Progenitor cell of endocrine pancreas (in vitro differentiated cells): ENCODE results near the gene SOS1. TPM values are rescaled to one million over a fixed set of nuclear protein-coding genes. Genes with fewer than 3 reads are reported as not detected.

Experiments used
- DNase-seq: peaks from one replicate; pipeline ENCODE4 v3.0.0; 2021; ENCODE audit warnings: low spot score; ENCODE audit not compliant: unreplicated experiment
- H3K27ac Mint-ChIP-seq: 2 replicates; pipeline ENCODE4 v1.8.0; 2021; ENCODE audit warnings: mild to moderate bottlenecking, moderate library complexity, mixed read lengths
- H3K27me3 Mint-ChIP-seq: 2 replicates; pipeline ENCODE4 v1.8.0; 2021; ENCODE audit warnings: mixed read lengths
- H3K36me3 Mint-ChIP-seq: 2 replicates; pipeline ENCODE4 v1.8.0; 2022; ENCODE audit warnings: mixed read lengths; ENCODE audit not compliant: insufficient read depth
- H3K4me1 Mint-ChIP-seq: 2 replicates; pipeline ENCODE4 v1.8.0; 2021; ENCODE audit warnings: low read depth, mixed read lengths
- H3K4me3 Mint-ChIP-seq: 2 replicates; pipeline ENCODE4 v1.8.0; 2021; ENCODE audit warnings: low read depth, mild to moderate bottlenecking, moderate library complexity, mixed read lengths
- H3K9me3 Mint-ChIP-seq: 2 replicates; pipeline ENCODE4 v1.8.0; 2021; ENCODE audit warnings: low read depth, mixed read lengths
- CTCF ChIP-seq: fragments of 200-600 bp; sonication (generic); IDR thresholded peaks from one replicate; pipeline ENCODE4 v1.5.0; 2021; ENCODE audit warnings: antibody characterized with exemption, mild to moderate bottlenecking; ENCODE audit not compliant: unreplicated experiment
- total RNA-seq: library from RNA; stranded (reverse); gene quantifications from 2 replicates; pipeline ENCODE4 v1.2.1, GENCODE V29; 2021

The SOS1 gene
- total RNA-seq, 1 donor from 2014 or later, result 77.0 TPM

DNA sequence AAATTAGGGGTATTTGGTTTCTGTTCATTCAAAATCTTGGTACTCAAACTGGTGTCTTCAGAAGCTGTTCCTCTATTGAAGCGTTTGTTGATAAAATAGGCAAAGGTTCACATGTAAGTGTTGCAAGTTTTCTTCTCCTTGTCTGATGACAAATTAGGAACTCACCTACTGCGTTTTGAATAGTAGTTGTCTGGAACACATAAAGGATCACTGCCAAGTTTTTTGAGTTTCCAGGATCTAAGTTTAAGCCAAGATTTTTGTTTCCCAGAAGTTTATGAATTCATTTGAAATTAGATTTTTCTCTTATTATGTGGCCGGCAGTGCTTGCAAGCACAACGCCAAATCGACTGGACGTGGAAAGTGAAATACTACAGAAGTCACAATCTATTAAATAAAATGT is 145.8 kb downstream of the SOS1 start:
- no peak overlapping the region for H3K27ac Mint-ChIP-seq
- no peak for DNase-seq
- no peaks in the 10 kb centered on the region for H3K4me1 Mint-ChIP-seq
- H3K27me3 Mint-ChIP-seq, result no peaks in the 10 kb centered on the region
- no peaks in the 10 kb centered on the region for H3K9me3 Mint-ChIP-seq
- TF ChIP-seq CTCF, result no peak
- H3K36me3 Mint-ChIP-seq, result no peaks in the 10 kb centered on the region
- H3K4me3 Mint-ChIP-seq, result no peak overlapping the region

DNA sequence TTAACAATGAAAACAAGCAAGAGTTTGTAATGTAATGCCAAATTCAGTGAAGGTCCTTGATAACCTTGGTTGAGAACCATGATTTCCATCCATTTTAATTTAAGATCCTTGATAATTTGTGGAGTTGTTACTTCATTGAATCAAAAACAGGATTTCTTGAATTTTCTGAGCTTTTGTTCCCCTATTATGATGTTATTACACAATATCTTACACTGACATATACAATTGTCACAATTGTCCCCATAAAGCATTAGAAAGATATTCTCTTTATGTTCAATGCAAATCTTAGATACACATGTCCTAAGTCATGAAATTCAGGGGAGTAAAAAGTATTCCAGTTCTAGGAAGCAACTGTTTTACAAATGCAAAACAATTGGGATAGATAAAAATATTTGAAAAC is 147.6 kb downstream of the SOS1 start:
- no peak overlapping the region for H3K4me3 Mint-ChIP-seq
- no peak for DNase-seq

GRCh38 chr2:38971377-38971776 is 149.5 kb downstream of the SOS1 start:
- DNase-seq, result no peak
- no peak for TF ChIP-seq CTCF
- H3K4me3 Mint-ChIP-seq, result no peak overlapping the region
- no peaks in the 10 kb centered on the region for H3K4me1 Mint-ChIP-seq
- no peaks in the 10 kb centered on the region for H3K36me3 Mint-ChIP-seq
- no peak overlapping the region for H3K27ac Mint-ChIP-seq
- no peaks in the 10 kb centered on the region for H3K27me3 Mint-ChIP-seq
- no peaks in the 10 kb centered on the region for H3K9me3 Mint-ChIP-seq

More for the DNA sequence above, 147.6 kb downstream of the SOS1 start:
- Mint-ChIP-seq H3K9me3 (no peaks in the 10 kb centered on the region), H3K27ac (no peak overlapping the region), H3K36me3 (no peaks in the 10 kb centered on the region), H3K27me3 (no peaks in the 10 kb centered on the region), H3K4me1 (no peaks in the 10 kb centered on the region)
- no peak for TF ChIP-seq CTCF

DNA sequence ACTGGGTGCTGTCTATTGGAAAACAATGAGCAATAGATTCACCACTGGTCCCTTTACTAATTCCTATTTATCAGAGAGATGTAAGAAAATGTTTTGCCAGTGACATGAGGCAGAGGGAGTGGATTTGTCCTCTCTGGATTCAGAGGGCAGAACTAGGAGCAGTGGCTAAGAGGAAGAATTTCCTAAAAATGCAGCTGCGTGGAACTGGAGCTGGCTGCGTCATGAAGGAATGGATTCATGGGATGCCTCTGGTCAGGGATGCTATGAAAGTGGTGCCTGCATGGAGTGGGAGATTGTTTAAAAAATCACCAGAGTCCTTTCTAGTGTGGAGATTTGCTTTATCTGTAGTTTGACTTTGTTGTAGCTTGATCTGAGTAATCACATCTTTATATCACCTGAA is 152.8 kb downstream of the SOS1 start:
- Mint-ChIP-seq H3K4me3 (no peak overlapping the region), H3K9me3 (no peaks in the 10 kb centered on the region), H3K27ac (no peak overlapping the region), H3K4me1 (no peaks in the 10 kb centered on the region), H3K27me3 (no peaks in the 10 kb centered on the region), H3K36me3 (no peaks in the 10 kb centered on the region)
- TF ChIP-seq CTCF, result no peak
- DNase-seq, result no peak

DNA sequence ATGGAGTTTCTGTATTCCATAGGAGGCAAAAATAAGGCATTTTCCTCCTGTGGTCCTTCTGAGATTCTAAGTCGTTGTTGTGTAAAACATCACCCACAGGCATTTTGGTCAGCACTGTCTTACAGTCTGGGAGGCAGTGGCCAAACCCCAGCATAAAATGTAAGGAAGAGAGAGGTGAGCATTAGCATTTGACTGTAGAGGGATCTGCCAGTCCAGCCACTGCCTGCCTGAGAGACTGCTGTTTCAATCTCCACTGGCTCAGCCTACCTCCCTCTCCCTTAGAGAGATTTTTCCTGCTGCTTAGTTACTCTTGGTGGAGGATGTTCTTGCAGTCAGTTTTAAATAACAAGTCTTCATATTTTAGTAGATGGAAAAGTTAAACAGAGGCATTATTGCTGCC is 154.2 kb downstream of the SOS1 start:
- H3K36me3 Mint-ChIP-seq, result no peaks in the 10 kb centered on the region
- no peak overlapping the region for H3K4me3 Mint-ChIP-seq
- TF ChIP-seq CTCF, result no peak
- DNase-seq, result no peak
- H3K4me1 Mint-ChIP-seq, result no peaks in the 10 kb centered on the region
- H3K27me3 Mint-ChIP-seq, result no peaks in the 10 kb centered on the region
- H3K27ac Mint-ChIP-seq, result no peak overlapping the region
- H3K9me3 Mint-ChIP-seq, result no peaks in the 10 kb centered on the region
